GM13977 (cell line): ENCODE measurements around the gene KRTAP5-4.

Experiments used
- DNase-seq: peaks from one replicate; pipeline ENCODE4 v3.0.0; 2012; ENCODE audit warnings: low spot score
- CTCF ChIP-seq: IDR thresholded peaks from 2 replicates; pipeline ENCODE4 v1.5.1; 2012; ENCODE audit warnings: mild to moderate bottlenecking, control low read depth; ENCODE audit not compliant: insufficient read depth; ENCODE audit errors: extremely low read depth, missing control alignments
- in situ Hi-C: fragments of 300-500 bp; cut with MboI; formaldehyde crosslinking; loops from one replicate; pipeline ENCODE4 v1.12.0; 2022; ENCODE audit warnings: low sequenced_read_pairs, low pct_unique_long_range_greater_than_20kb, mixed read lengths, inconsistent platforms; ENCODE audit not compliant: unreplicated experiment

Gene KRTAP5-4

GRCh38 chr11:1641096-1641495 is 19.2 kb upstream of the KRTAP5-4 start:
- in situ Hi-C loops, result no loop called here
- DNase-seq, result no peak
- no peak for TF ChIP-seq CTCF

- DNase-seq, result peak; percentile 75
- TF ChIP-seq CTCF, result peak; percentile 85
- in situ Hi-C loops, result no loop called here
Observed at GRCh38 chr11:1640076-1640946, 18.4 kb upstream of the KRTAP5-4 start.

DNA sequence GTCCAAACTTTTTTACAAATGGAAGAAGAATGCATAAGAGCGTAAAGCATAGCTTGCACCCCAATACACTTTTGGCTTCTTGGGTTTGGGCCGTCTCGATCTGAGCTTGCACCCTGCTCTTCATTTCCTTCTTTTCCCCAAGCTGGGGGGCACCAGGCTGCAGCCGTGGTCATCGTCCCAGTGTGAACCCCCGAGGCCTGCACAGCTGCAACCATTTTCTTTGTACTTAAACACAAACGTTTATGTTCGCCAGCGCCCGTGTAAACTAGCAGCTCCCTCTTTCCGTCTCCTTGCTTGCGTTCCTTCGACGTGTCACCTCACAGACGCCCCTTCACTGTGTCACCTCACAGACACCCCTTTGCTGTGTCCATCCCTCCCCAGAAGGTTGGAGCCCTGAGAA is 17.7 kb upstream of the KRTAP5-4 start:
- no peak for TF ChIP-seq CTCF
- DNase-seq, result no peak
- in situ Hi-C loops, result no loop called here

GRCh38 chr11:1639102-1639620 is 17.2 kb upstream of the KRTAP5-4 start:
- in situ Hi-C loops, result no loop called here
- no peak for TF ChIP-seq CTCF
- DNase-seq, result no peak

GRCh38 chr11:1638344-1638743 is 16.4 kb upstream of the KRTAP5-4 start:
- in situ Hi-C loops, result no loop called here
- DNase-seq, result no peak
- TF ChIP-seq CTCF, result no peak

- in situ Hi-C loops, result no loop called here
- TF ChIP-seq CTCF, result no peak
- DNase-seq, result no peak
Observed at GRCh38 chr11:1637628-1638027, 15.7 kb upstream of the KRTAP5-4 start.
